GM23338 (cell line): ENCODE results near the gene AASDHPPT. TPM values are rescaled to one million over a fixed set of nuclear protein-coding genes. Genes with fewer than 3 reads are reported as not detected.
A peak's percentile ranks its signal among the peaks of the same experiment; 100 is the strongest.

Experiments used
- ATAC-seq: fragments of 200-7000 bp; cut with Tn5 transposase; 3 replicates; pipeline ENCODE4 v1.9.1; 2020
- DNase-seq: peaks from one replicate; pipeline ENCODE4 v3.0.0-alpha.2; 2015; ENCODE audit warnings: low spot score
- H2AFZ ChIP-seq: fragments of 200-600 bp; sonication (generic); 2 replicates; pipeline ENCODE4 v1.8.0; 2016; ENCODE audit warnings: antibody characterized with exemption, mild to moderate bottlenecking, moderate library complexity
- H3F3A ChIP-seq: fragments of 200-600 bp; sonication (generic); replicated peaks from 2 replicates; pipeline ENCODE4 v1.8.0; 2017; ENCODE audit warnings: antibody characterized with exemption, mixed run types, low read depth
- H3K27ac ChIP-seq: fragments of 200-600 bp; sonication (generic); 2 replicates; pipeline ENCODE4 v1.6.1; 2016; ENCODE audit warnings: low read depth
- H3K27me3 ChIP-seq: fragments of 200-600 bp; sonication (generic); 2 replicates; pipeline ENCODE4 v1.8.0; 2016; ENCODE audit warnings: mild to moderate bottlenecking, mixed run types, moderate library complexity; ENCODE audit not compliant: insufficient read depth
- H3K36me3 ChIP-seq: fragments of 200-600 bp; sonication (generic); 2 replicates; pipeline ENCODE4 v1.8.0; 2016; ENCODE audit warnings: mild to moderate bottlenecking; ENCODE audit not compliant: insufficient read depth
- H3K4me1 ChIP-seq: fragments of 200-600 bp; sonication (generic); 2 replicates; pipeline ENCODE4 v1.8.0; 2016; ENCODE audit warnings: mild to moderate bottlenecking, moderate library complexity; ENCODE audit not compliant: insufficient read depth
- H3K4me2 ChIP-seq: fragments of 200-600 bp; sonication (generic); 2 replicates; pipeline ENCODE4 v1.7.1; 2017; ENCODE audit warnings: mixed run types
- H3K4me3 ChIP-seq: fragments of 200-600 bp; sonication (generic); 2 replicates; pipeline ENCODE4 v1.6.1; 2016; ENCODE audit warnings: mixed run types
- H3K79me2 ChIP-seq: fragments of 200-600 bp; sonication (generic); replicated peaks from 2 replicates; pipeline ENCODE4 v1.8.0; 2017; ENCODE audit warnings: mild to moderate bottlenecking; ENCODE audit not compliant: insufficient read depth
- H3K9me2 ChIP-seq: fragments of 200-600 bp; sonication (generic); 2 replicates; pipeline ENCODE4 v1.8.0; 2017; ENCODE audit not compliant: insufficient read depth
- H4K20me1 ChIP-seq: fragments of 200-600 bp; sonication (generic); replicated peaks from 2 replicates; pipeline ENCODE4 v1.8.0; 2017; ENCODE audit warnings: mild to moderate bottlenecking; ENCODE audit not compliant: insufficient read depth
- H3K27ac Mint-ChIP-seq: 2 replicates; pipeline ENCODE4 v1.8.0; 2020; ENCODE audit warnings: inconsistent platforms, mild to moderate bottlenecking, moderate library complexity, mixed read lengths
- H3K27me3 Mint-ChIP-seq: 3 replicates; pipeline ENCODE4 v1.8.0; 2022; ENCODE audit warnings: low read depth, mild to moderate bottlenecking, moderate library complexity, mixed read lengths, inconsistent platforms; ENCODE audit not compliant: insufficient read depth, poor library complexity
- H3K36me3 Mint-ChIP-seq: 3 replicates; pipeline ENCODE4 v1.8.0; 2021; ENCODE audit warnings: low read depth, mild to moderate bottlenecking, inconsistent platforms, moderate library complexity, mixed read lengths
- H3K4me1 Mint-ChIP-seq: 3 replicates; pipeline ENCODE4 v1.8.0; 2020; ENCODE audit warnings: mild to moderate bottlenecking, inconsistent platforms, mixed read lengths
- H3K4me3 Mint-ChIP-seq: 3 replicates; pipeline ENCODE4 v1.8.0; 2021; ENCODE audit warnings: moderate library complexity, mild to moderate bottlenecking, inconsistent platforms, mixed read lengths
- H3K9me3 Mint-ChIP-seq: 3 replicates; pipeline ENCODE4 v1.8.0; 2020; ENCODE audit warnings: moderate library complexity, mild to moderate bottlenecking, inconsistent platforms, mixed read lengths
- CREB1 ChIP-seq: fragments of 250-450 bp; sonication (Bioruptor Pico); IDR thresholded peaks from 2 replicates; pipeline ENCODE4 v1.5.0; 2020; ENCODE audit warnings: low read depth, mild to moderate bottlenecking, moderate library complexity
- CTCF ChIP-seq, 2 experiments: fragments of 200-600 bp in 1 of 2; sonication (generic) in 1 of 2; conservative IDR thresholded peaks; 2 replicates each; pipeline versions ENCODE4 v1.5.1 to v1.6.1; 2016 to 2017; ENCODE audit warnings: antibody characterized with exemption in 2 of 2, low read depth in 2 of 2, mild to moderate bottlenecking in 2 of 2, moderate library complexity in 1 of 2
- EZH2 ChIP-seq: fragments of 200-600 bp; sonication (generic); IDR thresholded peaks from one replicate; pipeline ENCODE4 v1.8.0; 2017; ENCODE audit warnings: antibody characterized with exemption, mild to moderate bottlenecking, low read depth; ENCODE audit not compliant: unreplicated experiment
- EZH2phosphoT487 ChIP-seq: fragments of 200-600 bp; sonication (generic); IDR thresholded peaks from one replicate; pipeline ENCODE4 v1.8.1; 2018; ENCODE audit warnings: antibody characterized with exemption; ENCODE audit not compliant: unreplicated experiment
- JUNB ChIP-seq: IDR thresholded peaks from one replicate; pipeline ENCODE4 v1.6.1; 2016; ENCODE audit warnings: antibody characterized with exemption; ENCODE audit not compliant: unreplicated experiment
- POLR2AphosphoS5 ChIP-seq: IDR thresholded peaks from 2 replicates; pipeline ENCODE4 v1.6.1; 2016; ENCODE audit warnings: antibody characterized with exemption, low read depth
- REST ChIP-seq: IDR thresholded peaks from one replicate; pipeline ENCODE4 v1.6.1; 2018; ENCODE audit warnings: antibody characterized with exemption; ENCODE audit not compliant: unreplicated experiment
- STAT1 ChIP-seq: IDR thresholded peaks from one replicate; pipeline ENCODE4 v1.6.1; 2016; ENCODE audit warnings: antibody characterized with exemption; ENCODE audit not compliant: unreplicated experiment
- ZNF114 ChIP-seq: fragments of 250-450 bp; sonication (Bioruptor Pico); IDR thresholded peaks from 2 replicates; pipeline ENCODE4 v1.5.0; 2020; ENCODE audit warnings: mild to moderate bottlenecking, moderate library complexity
- ZNF331 ChIP-seq: fragments of 250-450 bp; sonication (Bioruptor Pico); IDR thresholded peaks from 2 replicates; pipeline ENCODE4 v1.5.0; 2020; ENCODE audit warnings: low read depth, mild to moderate bottlenecking, moderate library complexity
- polyA plus RNA-seq: library from polyadenylated mRNA; unstranded; fragments of >200 nt; fragmentation: Nextera tagmentation; extraction: Ambion mirVana; gene quantifications from 2 replicates; pipeline ENCODE4 v1.2.1, GENCODE V29; 2016
- total RNA-seq: library from RNA; depleted of rRNA; stranded (reverse); fragments of >200 nt; shearing (Covaris generic); gene quantifications from 2 replicates; pipeline ENCODE4 v1.2.3, GENCODE V29; 2014

Gene AASDHPPT
- total and polyA plus RNA-seq, 2 experiments from 2014 or later, result 49.0 to 62.3 TPM

GRCh38 chr11:106076171-106076918 is 1.1 kb upstream of the AASDHPPT start:
- peaks cover 5% of the 10 kb centered on the region for H3K27me3 Mint-ChIP-seq
- peaks cover 38% of the 10 kb centered on the region for H3K79me2 ChIP-seq
- DNase-seq (peak; percentile 17), ATAC-seq (no peak)
- peak overlapping the region; percentile 86 for H3K4me3 Mint-ChIP-seq
- TF ChIP-seq EZH2 (no peak), ZNF331 (CRISPR knock-in tag) (0 out of 2 replicates have a peak, but pooled peaks have one; percentile 15)
- peak overlapping the region; percentile 87 for H3K4me3 ChIP-seq
- no peaks in the 10 kb centered on the region for H3F3A ChIP-seq
- no peaks in the 10 kb centered on the region for H3K9me3 Mint-ChIP-seq
- no peaks in the 10 kb centered on the region for H4K20me1 ChIP-seq
- H3K4me2 ChIP-seq, result peak overlapping the region; percentile 75
- H3K36me3 ChIP-seq, result peaks cover 13% of the 10 kb centered on the region; the same call in 1 of the 2 replicates
- H3K4me1 ChIP-seq, result peaks cover 13% of the 10 kb centered on the region
- peaks cover 25% of the 10 kb centered on the region for H3K4me1 Mint-ChIP-seq
- peak overlapping the region; percentile 96 for H3K27ac ChIP-seq
- no peaks in the 10 kb centered on the region for H3K27me3 ChIP-seq
- peak overlapping the region; percentile 80; the same call in 1 of the 2 replicates for H2AFZ ChIP-seq
- H3K9me2 ChIP-seq, result no peaks in the 10 kb centered on the region
- peak overlapping the region; percentile 98 for H3K27ac Mint-ChIP-seq
- peaks cover 21% of the 10 kb centered on the region for H3K36me3 Mint-ChIP-seq

GRCh38 chr11:106076919-106077608 is 398 bp upstream of the AASDHPPT start, which contains the start of gene KBTBD3:
Gene KBTBD3 (minus strand): TSS chr11:106077347. CDS start chr11:106059097, 18,250 bp downstream.
- H3K27me3 ChIP-seq, result no peaks in the 10 kb centered on the region
- H3K4me3 ChIP-seq, result peak within 1 kb of the TSS; percentile 87
- H3K9me3 Mint-ChIP-seq, result no peaks in the 10 kb centered on the region
- peak within 1 kb of the TSS; percentile 96 for H3K27ac ChIP-seq
- peaks cover 13% of the 10 kb centered on the region for H3K4me1 ChIP-seq
- peak within 1 kb of the TSS; percentile 80 for H2AFZ ChIP-seq
- ATAC-seq (peak; percentile 94), DNase-seq (peak; percentile 100)
- peaks cover 25% of the 10 kb centered on the region for H3K4me1 Mint-ChIP-seq
- peak within 1 kb of the TSS; percentile 99 for H3K27ac Mint-ChIP-seq
- TF ChIP-seq CTCF (conservative IDR thresholded peaks at IDR 0.05; ENCODE audit: low read depth in 2 of 2) (peak; percentile 44 to 64), JUNB (no peak), CREB1 (peak; percentile 81), POLR2AphosphoS5 (peak; percentile 94)
- H3F3A ChIP-seq, result no peaks in the 10 kb centered on the region
- H3K36me3 ChIP-seq, result peaks cover 16% of the 10 kb centered on the region; the same call in 1 of the 2 replicates
- peaks cover 26% of the 10 kb centered on the region for H3K36me3 Mint-ChIP-seq
- peak within 1 kb of the TSS; percentile 94 for H3K4me2 ChIP-seq
- peaks cover 5% of the 10 kb centered on the region for H3K27me3 Mint-ChIP-seq
- peaks cover 43% of the 10 kb centered on the region for H3K79me2 ChIP-seq
- H4K20me1 ChIP-seq, result no peaks in the 10 kb centered on the region
- peak within 1 kb of the TSS; percentile 86 for H3K4me3 Mint-ChIP-seq
- H3K9me2 ChIP-seq, result no peaks in the 10 kb centered on the region

GRCh38 chr11:106082096-106082495 is 4.6 kb downstream of the AASDHPPT start:
- no peak for DNase-seq
- no peaks in the 10 kb centered on the region for H3F3A ChIP-seq
- H3K4me1 ChIP-seq, result peaks cover 13% of the 10 kb centered on the region
- Mint-ChIP-seq H3K27me3 (peaks cover 5% of the 10 kb centered on the region), H3K9me3 (no peaks in the 10 kb centered on the region), H3K4me3 (no peak overlapping the region), H3K36me3 (peaks cover 59% of the 10 kb centered on the region), H3K27ac (no peak overlapping the region), H3K4me1 (peaks cover 22% of the 10 kb centered on the region)
- no peak overlapping the region for H3K27ac ChIP-seq
- H3K4me3 ChIP-seq, result no peak overlapping the region
- H3K4me2 ChIP-seq, result no peak overlapping the region
- H2AFZ ChIP-seq, result no peak overlapping the region
- no peak for ATAC-seq
- no peaks in the 10 kb centered on the region for H3K27me3 ChIP-seq
- H3K36me3 ChIP-seq, result peaks cover 21% of the 10 kb centered on the region; the same call in 1 of the 2 replicates
- no peaks in the 10 kb centered on the region for H4K20me1 ChIP-seq
- H3K79me2 ChIP-seq, result peaks cover 93% of the 10 kb centered on the region
- H3K9me2 ChIP-seq, result no peaks in the 10 kb centered on the region
- TF ChIP-seq REST (no peak), ZNF114 (no peak), JUNB (no peak), STAT1 (no peak), EZH2phosphoT487 (no peak), CTCF (conservative IDR thresholded peaks at IDR 0.05; ENCODE audit: low read depth in 2 of 2) (no peak)
